Thoracic aorta (tissue), 2 donors: ENCODE results near the gene IL22RA1. TPM values are rescaled to one million over a fixed set of nuclear protein-coding genes. Genes with fewer than 3 reads are reported as not detected.

Source experiments
- ATAC-seq: fragments of 150-250 bp; one replicate; pipeline ENCODE4 v1.8.0; 2017; ENCODE audit warnings: low read depth; ENCODE audit not compliant: insufficient number of reproducible peaks, low FRiP score
- DNase-seq: peaks from one replicate; pipeline ENCODE4 v3.0.0-alpha.2; 2020; ENCODE audit warnings: low spot score
- H3K27ac ChIP-seq, 2 donors: fragments of 200-600 bp; sonication (generic); 1 replicate in 1 of 2; 2 replicates in 1 of 2; pipeline ENCODE4 v1.5.1; 2016; ENCODE audit warnings: mild to moderate bottlenecking in 2 of 2, moderate library complexity in 2 of 2
- H3K27me3 ChIP-seq: fragments of 200-600 bp; sonication (generic); replicated peaks from 2 replicates; pipeline ENCODE4 v1.6.0; 2016; ENCODE audit warnings: mild to moderate bottlenecking; ENCODE audit not compliant: insufficient read depth
- H3K36me3 ChIP-seq: fragments of 200-600 bp; sonication (generic); one replicate; pipeline ENCODE4 v1.5.1; 2016
- H3K4me1 ChIP-seq, 2 donors: fragments of 200-600 bp; sonication (generic); 1 replicate in 1 of 2; 2 replicates in 1 of 2; pipeline versions ENCODE4 v1.5.1 to v1.6.0; 2016; ENCODE audit warnings: low read depth in 2 of 2, mild to moderate bottlenecking in 1 of 2; ENCODE audit not compliant: control insufficient read depth in 1 of 2
- H3K4me3 ChIP-seq: fragments of 200-600 bp; sonication (generic); 2 replicates; pipeline ENCODE4 v1.5.1; 2016; ENCODE audit warnings: mild to moderate bottlenecking
- H3K9me3 ChIP-seq: fragments of 200-600 bp; sonication (generic); 2 replicates; pipeline ENCODE4 v1.5.1; 2016
- total RNA-seq, 2 donors: library from RNA; depleted of rRNA; stranded (reverse); fragments of >200 nt; gene quantifications; one replicate each; pipeline versions ENCODE4 v1.1.0 to v1.2.3, GENCODE V29; 2016
- TF ChIP-seq, protein P1 (sequence below): fragments of 200-600 bp; sonication (generic); IDR thresholded peaks from one replicate; pipeline ENCODE4 v1.5.1; 2019; ENCODE audit warnings: antibody characterized with exemption

IL22RA1 gene
- total RNA-seq, 2 donors from 2014 or later = 0.14 to 0.21 TPM

DNA sequence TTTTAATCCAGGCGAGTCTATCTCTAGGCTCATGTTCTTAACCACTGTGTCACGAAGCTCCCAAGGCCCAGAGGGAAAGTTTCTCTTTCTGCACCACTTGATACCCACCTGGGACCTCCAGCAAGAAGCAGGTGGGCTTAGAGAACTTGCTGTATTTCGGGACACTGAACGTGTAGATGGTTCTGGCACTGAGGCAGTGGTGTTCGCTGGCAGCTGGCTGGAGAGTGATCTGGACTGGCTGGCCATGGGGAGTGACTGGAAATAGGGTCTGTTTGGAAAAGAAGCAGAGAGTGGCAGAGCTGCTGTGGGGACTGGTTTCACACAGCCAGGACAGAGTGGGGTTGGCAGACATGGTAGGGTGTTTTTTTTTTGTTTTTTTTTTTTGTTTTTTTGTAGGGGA lies 16.4 kb upstream of the IL22RA1 start:
- H3K36me3 ChIP-seq = no peaks in the 10 kb centered on the region
- H3K27ac ChIP-seq = no peak overlapping the region
- H3K27me3 ChIP-seq = no peaks in the 10 kb centered on the region
- no peak for ATAC-seq
- H3K4me1 ChIP-seq = no peaks in the 10 kb centered on the region
- H3K9me3 ChIP-seq = no peaks in the 10 kb centered on the region
- no peak for DNase-seq
- no peak overlapping the region for H3K4me3 ChIP-seq
- TF ChIP-seq, protein P1, sequence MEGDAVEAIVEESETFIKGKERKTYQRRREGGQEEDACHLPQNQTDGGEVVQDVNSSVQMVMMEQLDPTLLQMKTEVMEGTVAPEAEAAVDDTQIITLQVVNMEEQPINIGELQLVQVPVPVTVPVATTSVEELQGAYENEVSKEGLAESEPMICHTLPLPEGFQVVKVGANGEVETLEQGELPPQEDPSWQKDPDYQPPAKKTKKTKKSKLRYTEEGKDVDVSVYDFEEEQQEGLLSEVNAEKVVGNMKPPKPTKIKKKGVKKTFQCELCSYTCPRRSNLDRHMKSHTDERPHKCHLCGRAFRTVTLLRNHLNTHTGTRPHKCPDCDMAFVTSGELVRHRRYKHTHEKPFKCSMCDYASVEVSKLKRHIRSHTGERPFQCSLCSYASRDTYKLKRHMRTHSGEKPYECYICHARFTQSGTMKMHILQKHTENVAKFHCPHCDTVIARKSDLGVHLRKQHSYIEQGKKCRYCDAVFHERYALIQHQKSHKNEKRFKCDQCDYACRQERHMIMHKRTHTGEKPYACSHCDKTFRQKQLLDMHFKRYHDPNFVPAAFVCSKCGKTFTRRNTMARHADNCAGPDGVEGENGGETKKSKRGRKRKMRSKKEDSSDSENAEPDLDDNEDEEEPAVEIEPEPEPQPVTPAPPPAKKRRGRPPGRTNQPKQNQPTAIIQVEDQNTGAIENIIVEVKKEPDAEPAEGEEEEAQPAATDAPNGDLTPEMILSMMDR = no peak

DNA sequence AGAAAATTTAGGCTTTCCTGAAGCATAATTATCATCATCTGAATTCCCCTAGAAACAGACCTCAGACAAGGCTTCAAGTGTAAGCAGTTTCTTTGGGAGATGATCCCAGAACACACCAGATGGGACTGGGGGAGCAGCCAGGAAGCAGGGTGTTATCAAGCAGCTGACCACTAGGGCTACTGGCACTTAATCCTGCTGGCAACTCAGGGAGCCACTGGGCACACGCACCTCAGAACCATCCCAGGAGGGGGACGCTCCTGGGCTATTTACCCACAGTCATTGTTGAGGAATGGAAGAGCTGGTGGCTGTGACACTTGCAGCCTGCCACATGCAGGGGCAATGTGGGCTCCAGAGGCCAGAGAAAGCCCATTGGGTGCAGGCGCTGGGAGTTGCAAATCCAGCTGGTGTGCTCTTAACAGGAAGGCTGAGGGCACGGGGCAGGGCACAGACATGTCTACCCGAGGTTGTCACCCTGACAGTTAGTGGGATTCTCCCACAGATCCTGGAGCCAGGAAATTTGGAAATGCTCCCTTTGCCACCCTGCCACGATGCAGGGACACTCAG lies 15.1 kb upstream of the IL22RA1 start:
- TF ChIP-seq, protein P1 = no peak
- Histone ChIP-seq H3K4me1 (no peaks in the 10 kb centered on the region), H3K27me3 (no peaks in the 10 kb centered on the region), H3K9me3 (no peaks in the 10 kb centered on the region), H3K27ac (no peak overlapping the region), H3K36me3 (no peaks in the 10 kb centered on the region), H3K4me3 (no peak overlapping the region)
- DNase-seq = no peak
- ATAC-seq = no peak

DNA sequence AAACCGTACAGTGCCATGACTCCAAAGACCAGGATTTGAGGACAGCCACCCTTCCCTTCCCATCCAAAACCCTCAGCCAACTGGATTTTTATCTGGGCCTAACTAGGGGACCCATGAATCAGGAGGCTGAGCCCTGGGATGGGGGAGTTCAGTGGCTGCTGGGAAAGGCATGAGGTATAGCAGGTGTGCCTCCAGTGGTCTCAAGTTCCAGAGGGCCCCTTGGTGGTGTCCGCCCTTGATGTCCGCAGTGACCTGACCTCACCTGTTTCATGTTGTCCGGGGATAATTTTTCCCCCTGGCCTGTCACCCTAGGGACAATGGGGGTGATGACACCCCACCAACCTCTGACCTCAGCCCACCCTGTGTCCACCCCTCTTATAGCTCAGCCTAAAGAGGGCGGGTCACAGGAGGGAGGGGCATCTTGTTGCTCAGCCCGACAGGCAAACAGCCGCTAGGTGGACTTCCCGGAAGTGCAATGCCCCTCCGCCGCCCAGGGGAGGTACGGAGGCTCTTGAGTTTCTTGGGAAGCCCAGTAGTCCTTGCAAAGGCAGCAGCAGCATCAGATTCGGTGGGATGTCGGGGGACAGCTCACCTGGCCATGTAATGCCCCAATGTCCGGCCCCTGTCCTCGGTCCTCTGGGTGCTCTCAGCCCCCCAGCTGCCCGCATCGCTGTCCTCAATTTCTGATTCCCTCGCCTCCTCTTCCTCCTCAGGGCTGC lies 13.8 kb upstream of the IL22RA1 start:
- Histone ChIP-seq H3K9me3 (no peaks in the 10 kb centered on the region), H3K27me3 (no peaks in the 10 kb centered on the region), H3K4me3 (no peak overlapping the region), H3K27ac (no peak overlapping the region), H3K36me3 (no peaks in the 10 kb centered on the region), H3K4me1 (no peaks in the 10 kb centered on the region)
- ATAC-seq (no peak), DNase-seq (no peak)
- TF ChIP-seq, protein P1 = no peak

DNA sequence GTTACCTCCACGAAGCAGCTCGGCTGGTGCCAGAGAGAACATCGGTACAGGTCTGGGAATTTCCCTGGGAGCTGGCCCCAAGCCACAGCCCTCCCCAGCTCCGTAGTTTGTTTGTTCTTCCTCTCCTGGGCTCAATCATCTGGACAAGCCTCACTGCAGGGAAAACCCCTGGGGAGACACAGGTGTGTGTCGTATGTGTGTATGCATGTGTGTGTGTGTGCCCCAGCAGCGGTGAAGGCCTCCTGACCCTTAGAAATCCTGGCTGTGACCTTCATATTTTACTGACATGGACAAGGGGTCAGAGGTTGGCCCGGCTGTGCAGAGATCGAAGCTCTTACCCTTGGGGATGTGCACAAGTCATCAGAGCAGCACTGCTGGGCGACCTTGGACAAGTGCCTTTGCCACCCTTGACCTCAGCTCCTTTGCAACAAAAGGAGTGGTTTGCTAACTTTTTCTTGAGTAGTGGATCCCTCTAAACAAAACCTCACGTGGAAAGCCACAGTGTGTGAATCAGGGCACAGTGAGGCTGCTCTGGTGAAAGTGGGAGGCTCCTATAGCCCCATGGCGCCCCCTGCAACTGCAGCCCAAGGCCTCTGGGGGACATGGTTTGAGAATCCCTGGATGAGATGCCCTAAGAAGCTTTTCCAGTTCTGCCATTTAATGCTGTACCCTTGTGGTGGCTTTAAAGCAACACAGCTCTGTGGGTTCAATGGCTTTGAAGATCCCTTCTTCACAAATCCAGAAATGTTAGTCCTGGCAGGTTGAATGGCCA lies 12.3 kb upstream of the IL22RA1 start:
- no peak for ATAC-seq
- Histone ChIP-seq H3K27ac (no peak overlapping the region), H3K36me3 (no peaks in the 10 kb centered on the region), H3K27me3 (peaks cover 2% of the 10 kb centered on the region), H3K4me1 (peaks cover 2 to 6% of the 10 kb centered on the region in 2 donors), H3K4me3 (no peak overlapping the region), H3K9me3 (no peaks in the 10 kb centered on the region)
- TF ChIP-seq, protein P1 = no peak
- DNase-seq = no peak

DNA sequence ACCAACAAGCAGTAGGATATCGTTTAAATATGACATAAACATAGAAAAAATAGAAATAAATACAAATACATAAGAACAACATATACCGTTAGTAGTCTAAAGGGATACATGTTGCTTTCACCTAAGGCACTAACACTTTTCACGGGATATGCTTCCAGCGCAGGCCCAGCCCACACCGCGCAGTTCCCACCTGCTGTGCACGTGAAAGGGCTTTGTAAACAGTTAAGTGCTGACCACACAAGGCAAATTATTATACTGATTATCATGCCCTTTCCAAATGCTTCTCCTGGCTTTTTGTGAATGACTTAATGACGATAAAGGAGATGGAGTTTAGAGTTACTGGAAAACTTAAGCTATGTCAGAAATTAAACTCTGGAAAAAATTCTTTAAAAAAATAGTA lies 11.3 kb upstream of the IL22RA1 start:
- ATAC-seq (no peak), DNase-seq (no peak)
- no peak overlapping the region for H3K4me3 ChIP-seq
- no peaks in the 10 kb centered on the region for H3K9me3 ChIP-seq
- no peaks in the 10 kb centered on the region for H3K36me3 ChIP-seq
- no peak overlapping the region for H3K27ac ChIP-seq
- H3K27me3 ChIP-seq = peaks cover 9% of the 10 kb centered on the region
- TF ChIP-seq, protein P1 = no peak
- peaks cover 4 to 11% of the 10 kb centered on the region in 2 donors for H3K4me1 ChIP-seq
